ENCODE measurements around the gene USP4.

Gene USP4

GRCh38 chr3:49298511-49298910, 41.3 kb downstream of the USP4 start:
- in situ Hi-C loops (cut with MboI; ENCODE audit: low sequenced_read_pairs): no loop called here

- in situ Hi-C loops (cut with MboI; ENCODE audit: low sequenced_read_pairs): no loop called here
These were observed 43.0 kb downstream of the USP4 start for GRCh38 chr3:49296781-49297411.

- in situ Hi-C loops (cut with MboI; ENCODE audit: low sequenced_read_pairs): no loop called here
These were observed 44.3 kb downstream of the USP4 start for GRCh38 chr3:49295489-49296058.

- in situ Hi-C loops (cut with MboI; ENCODE audit: low sequenced_read_pairs): no loop called here
These were observed 45.5 kb downstream of the USP4 start for GRCh38 chr3:49294343-49294742.

GRCh38 chr3:49283997-49284396, 55.9 kb downstream of the USP4 start:
- in situ Hi-C loops (cut with MboI; ENCODE audit: low sequenced_read_pairs): no loop called here

- in situ Hi-C loops (cut with MboI; ENCODE audit: low sequenced_read_pairs): no loop called here
These were observed 60.5 kb downstream of the USP4 start for GRCh38 chr3:49279376-49279775.

GRCh38 chr3:49278548-49278947, 61.3 kb downstream of the USP4 start:
- in situ Hi-C loops (cut with MboI; ENCODE audit: low sequenced_read_pairs): no loop called here

GRCh38 chr3:49277383-49277775, 62.5 kb downstream of the USP4 start:
- in situ Hi-C loops (cut with MboI; ENCODE audit: low sequenced_read_pairs): no loop called here

- in situ Hi-C loops (cut with MboI; ENCODE audit: low sequenced_read_pairs): no loop called here
These were observed 63.1 kb downstream of the USP4 start, which contains the start of gene C3orf62 for GRCh38 chr3:49276475-49277382. Gene C3orf62, minus strand, starts transcription at chr3:49277232. Its CDS starts 360 bp downstream, at chr3:49276872.

- in situ Hi-C loops (cut with MboI; ENCODE audit: low sequenced_read_pairs): no loop called here
These were observed 65.9 kb downstream of the USP4 start for GRCh38 chr3:49273825-49274532.

GRCh38 chr3:49271047-49271446, 68.8 kb downstream of the USP4 start:
- in situ Hi-C loops (cut with MboI; ENCODE audit: low sequenced_read_pairs): no loop called here

- in situ Hi-C loops (cut with MboI; ENCODE audit: low sequenced_read_pairs): no loop called here
These were observed 69.7 kb downstream of the USP4 start for GRCh38 chr3:49270156-49270500.

- in situ Hi-C loops (cut with MboI; ENCODE audit: low sequenced_read_pairs): no loop called here
These were observed 70.3 kb downstream of the USP4 start for GRCh38 chr3:49269443-49270155.

GRCh38 chr3:49266410-49267095, 73.3 kb downstream of the USP4 start:
- in situ Hi-C loops (cut with MboI; ENCODE audit: low sequenced_read_pairs): no loop called here

GRCh38 chr3:49265661-49266386, 74.0 kb downstream of the USP4 start:
- in situ Hi-C loops (cut with MboI; ENCODE audit: low sequenced_read_pairs): no loop called here

GRCh38 chr3:49263159-49263889, 76.5 kb downstream of the USP4 start:
- in situ Hi-C loops (cut with MboI; ENCODE audit: low sequenced_read_pairs): no loop called here

GRCh38 chr3:49260806-49261324, 79.0 kb downstream of the USP4 start:
- in situ Hi-C loops (cut with MboI; ENCODE audit: low sequenced_read_pairs): no loop called here

GRCh38 chr3:49257187-49257586, 82.7 kb downstream of the USP4 start:
- in situ Hi-C loops (cut with MboI; ENCODE audit: low sequenced_read_pairs): no loop called here

All from hTERT RPE-1 (cell line).